Measurements from ENCODE around the gene HMGN1.

Gene HMGN1

GRCh38 chr21:39350094-39351005, 1.5 kb upstream of the HMGN1 start:
- Histone ChIP-seq H3K4me1 (ENCODE audit: control insufficient read depth in 1 of 2, insufficient read depth in 1 of 2, low read depth in 1 of 2, low read length in 1 of 2) (peaks cover 34 to 35% of the 10 kb centered on the region in 2 experiments), H3K36me3 (no peaks in the 10 kb centered on the region), H3K27ac (peak overlapping the region; percentile 91), H3K27me3 (no peaks in the 10 kb centered on the region), H3K9me3 (no peaks in the 10 kb centered on the region), H3K4me3 (ENCODE audit: low read depth in 1 of 2, low read length in 1 of 2) (peak overlapping the region; percentile 90 to 97)
- TF ChIP-seq CTCF (IDR thresholded peaks at IDR 0.05), result no peak

GRCh38 chr21:39349211-39350093, 564 bp upstream of the HMGN1 start:
- TF ChIP-seq CTCF (IDR thresholded peaks at IDR 0.05), result peak; percentile 28
- Histone ChIP-seq H3K27ac (peak overlapping the region; percentile 91), H3K4me3 (ENCODE audit: low read depth in 1 of 2, low read length in 1 of 2) (peak overlapping the region; percentile 90 to 97), H3K4me1 (ENCODE audit: control insufficient read depth in 1 of 2, insufficient read depth in 1 of 2, low read depth in 1 of 2, low read length in 1 of 2) (peaks cover 34 to 36% of the 10 kb centered on the region in 2 experiments), H3K9me3 (no peaks in the 10 kb centered on the region), H3K36me3 (no peaks in the 10 kb centered on the region), H3K27me3 (no peaks in the 10 kb centered on the region)

- H3K36me3 ChIP-seq, result peaks cover 9% of the 10 kb centered on the region
- H3K27me3 ChIP-seq, result no peaks in the 10 kb centered on the region
- H3K27ac ChIP-seq, result peak overlapping the region; percentile 91
- H3K4me3 ChIP-seq (ENCODE audit: low read depth in 1 of 2, low read length in 1 of 2), result peak overlapping the region; percentile 78 to 97
- no peaks in the 10 kb centered on the region for H3K9me3 ChIP-seq
- peaks cover 34 to 36% of the 10 kb centered on the region in 2 experiments for H3K4me1 ChIP-seq (ENCODE audit: control insufficient read depth in 1 of 2, insufficient read depth in 1 of 2, low read depth in 1 of 2, low read length in 1 of 2)
- TF ChIP-seq CTCF (IDR thresholded peaks at IDR 0.05), result no peak
Measured at GRCh38 chr21:39348040-39348354, 891 bp downstream of the HMGN1 start.

- Histone ChIP-seq H3K27me3 (no peaks in the 10 kb centered on the region), H3K4me3 (ENCODE audit: low read depth in 1 of 2, low read length in 1 of 2) (peak overlapping the region; percentile 78 to 97), H3K9me3 (no peaks in the 10 kb centered on the region), H3K36me3 (peaks cover 9% of the 10 kb centered on the region), H3K4me1 (ENCODE audit: control insufficient read depth in 1 of 2, insufficient read depth in 1 of 2, low read depth in 1 of 2, low read length in 1 of 2) (peaks cover 34 to 36% of the 10 kb centered on the region in 2 experiments), H3K27ac (peak overlapping the region; percentile 91)
- no peak for TF ChIP-seq CTCF (IDR thresholded peaks at IDR 0.05)
Measured at GRCh38 chr21:39347537-39347936, 1.4 kb downstream of the HMGN1 start.

GRCh38 chr21:39346671-39347331, 2.1 kb downstream of the HMGN1 start:
- peaks cover 16% of the 10 kb centered on the region for H3K36me3 ChIP-seq
- no peaks in the 10 kb centered on the region for H3K27me3 ChIP-seq
- H3K4me1 ChIP-seq (ENCODE audit: control insufficient read depth in 1 of 2, insufficient read depth in 1 of 2, low read depth in 1 of 2, low read length in 1 of 2), result peaks cover 34 to 36% of the 10 kb centered on the region in 2 experiments
- no peaks in the 10 kb centered on the region for H3K9me3 ChIP-seq
- no peak overlapping the region for H3K4me3 ChIP-seq (ENCODE audit: low read depth in 1 of 2, low read length in 1 of 2)
- peak overlapping the region; percentile 91 for H3K27ac ChIP-seq
- no peak for TF ChIP-seq CTCF (IDR thresholded peaks at IDR 0.05)
